Measurements from ENCODE around the gene RAB39A. TPM values are rescaled to one million over a fixed set of nuclear protein-coding genes. Genes with fewer than 3 reads are reported as not detected.
"Not testable (repeated sequence)": the region's sequence is repeated elsewhere in the genome, so short reads cannot be mapped to it uniquely, and the experiment has no call there.

Gene RAB39A
- total RNA-seq, 2 experiments from 2014 or later: not detected

- ChIA-PET POLR2A (interaction anchor here (0.7 kb wide), 1 partner anchor 78 kb away, joined by 3 read pairs; no protein-coding TSS in a partner anchor), CTCF (no interaction called here)
- Mint-ChIP-seq H3K27me3 (peaks cover 46% of the 10 kb centered on the region), H3K27ac (no peak overlapping the region), H3K36me3 (ENCODE audit: low read depth) (no peaks in the 10 kb centered on the region), H3K4me1 (ENCODE audit: low read depth) (peaks cover 10% of the 10 kb centered on the region), H3K9me3 (no peaks in the 10 kb centered on the region), H3K4me3 (peak overlapping the region; percentile 60)
- intact Hi-C loops (cut with micrococcal nuclease): no loop called here
- no peak for DNase-seq
- ATAC-seq: no peak
- TF ChIP-seq, protein P1, sequence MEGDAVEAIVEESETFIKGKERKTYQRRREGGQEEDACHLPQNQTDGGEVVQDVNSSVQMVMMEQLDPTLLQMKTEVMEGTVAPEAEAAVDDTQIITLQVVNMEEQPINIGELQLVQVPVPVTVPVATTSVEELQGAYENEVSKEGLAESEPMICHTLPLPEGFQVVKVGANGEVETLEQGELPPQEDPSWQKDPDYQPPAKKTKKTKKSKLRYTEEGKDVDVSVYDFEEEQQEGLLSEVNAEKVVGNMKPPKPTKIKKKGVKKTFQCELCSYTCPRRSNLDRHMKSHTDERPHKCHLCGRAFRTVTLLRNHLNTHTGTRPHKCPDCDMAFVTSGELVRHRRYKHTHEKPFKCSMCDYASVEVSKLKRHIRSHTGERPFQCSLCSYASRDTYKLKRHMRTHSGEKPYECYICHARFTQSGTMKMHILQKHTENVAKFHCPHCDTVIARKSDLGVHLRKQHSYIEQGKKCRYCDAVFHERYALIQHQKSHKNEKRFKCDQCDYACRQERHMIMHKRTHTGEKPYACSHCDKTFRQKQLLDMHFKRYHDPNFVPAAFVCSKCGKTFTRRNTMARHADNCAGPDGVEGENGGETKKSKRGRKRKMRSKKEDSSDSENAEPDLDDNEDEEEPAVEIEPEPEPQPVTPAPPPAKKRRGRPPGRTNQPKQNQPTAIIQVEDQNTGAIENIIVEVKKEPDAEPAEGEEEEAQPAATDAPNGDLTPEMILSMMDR (IDR thresholded peaks at IDR 0.05): no peak
Observed at GRCh38 chr11:107927559-107927958, 689 bp upstream of the RAB39A start.

DNA sequence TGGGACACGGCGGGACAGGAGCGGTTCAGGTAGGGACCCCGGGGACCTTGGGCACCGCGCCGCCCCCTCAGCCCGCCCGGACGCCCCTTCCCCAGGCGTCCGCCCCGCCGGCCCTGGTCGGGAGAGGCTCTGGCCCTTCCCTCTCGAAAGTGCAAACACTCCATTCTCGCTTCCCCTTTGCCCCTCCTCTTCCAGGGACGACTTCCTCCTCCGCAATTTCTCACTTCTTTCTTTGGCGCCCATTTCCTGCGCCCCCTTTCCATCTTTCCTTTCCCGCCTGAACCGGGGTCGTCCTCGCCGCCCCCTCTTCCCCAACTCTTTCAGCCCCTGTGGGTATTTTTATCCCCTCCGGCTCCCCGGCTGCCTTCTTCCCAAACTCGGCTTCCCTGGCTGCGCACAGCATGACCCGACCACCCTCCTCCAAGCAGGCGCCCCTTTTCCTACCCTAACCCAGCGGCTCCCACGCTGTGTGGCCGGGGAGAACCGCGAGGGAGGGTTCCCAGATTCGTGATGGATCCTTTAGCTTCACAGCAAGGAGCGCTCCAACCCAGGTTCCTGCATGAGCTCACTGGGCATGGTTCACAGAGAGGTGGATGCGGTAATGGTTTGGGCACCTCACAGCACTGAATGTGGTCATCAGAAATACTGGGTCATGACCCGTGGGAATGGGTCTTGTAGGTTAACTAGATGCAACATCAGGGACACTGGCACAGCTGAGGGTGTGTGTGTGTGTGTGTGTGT is 689 bp downstream of the RAB39A start:
- ATAC-seq (no peak), DNase-seq (peak; percentile 10)
- POLR2A ChIA-PET: no interaction called here
- intact Hi-C loops (cut with micrococcal nuclease): no loop called here
- Mint-ChIP-seq H3K4me1 (ENCODE audit: low read depth) (peaks cover 10% of the 10 kb centered on the region), H3K9me3 (no peaks in the 10 kb centered on the region), H3K27me3 (peaks cover 37% of the 10 kb centered on the region), H3K36me3 (ENCODE audit: low read depth) (no peaks in the 10 kb centered on the region), H3K4me3 (peak overlapping the region; percentile 52), H3K27ac (no peak overlapping the region)
- TF ChIP-seq, protein P1 (IDR thresholded peaks at IDR 0.05): no peak
- CTCF ChIA-PET: interaction anchor here (1.0 kb wide), 1 partner anchor 64 kb away, joined by 3 read pairs; no protein-coding TSS in a partner anchor

DNA sequence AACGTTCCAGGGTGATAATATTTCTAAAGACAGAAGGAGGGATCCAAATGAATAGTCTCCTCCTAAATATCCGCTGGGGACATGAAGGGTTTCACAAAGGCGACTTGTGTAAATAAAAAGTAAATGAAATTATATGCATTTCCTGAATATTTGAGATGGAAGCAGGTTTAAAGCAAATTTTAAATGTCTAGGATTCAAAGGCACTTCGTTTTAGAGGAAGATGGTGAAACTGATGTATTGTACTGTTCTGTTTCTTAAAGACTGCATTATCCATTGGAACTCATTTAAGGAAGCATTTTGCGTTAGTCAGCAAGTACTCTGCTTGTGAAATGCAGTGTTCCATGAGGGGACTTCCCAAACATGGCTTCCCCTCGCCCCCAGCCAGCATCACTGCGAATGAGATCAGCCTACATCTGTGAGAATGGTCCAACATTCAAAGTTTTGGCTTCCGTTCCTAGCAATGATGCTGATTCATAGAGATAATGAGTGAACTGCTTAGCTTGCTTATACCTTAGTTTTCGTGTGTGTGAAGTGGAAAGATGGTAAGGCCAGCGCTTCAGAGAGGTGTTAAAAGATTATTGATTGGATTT is 1.5 kb downstream of the RAB39A start:
- no peaks in the 10 kb centered on the region for H3K9me3 Mint-ChIP-seq
- TF ChIP-seq, protein P1 (IDR thresholded peaks at IDR 0.05): no peak
- DNase-seq: no peak
- H3K36me3 Mint-ChIP-seq (ENCODE audit: low read depth): no peaks in the 10 kb centered on the region
- H3K4me1 Mint-ChIP-seq (ENCODE audit: low read depth): peaks cover 10% of the 10 kb centered on the region
- peaks cover 33% of the 10 kb centered on the region for H3K27me3 Mint-ChIP-seq
- no peak overlapping the region for H3K27ac Mint-ChIP-seq
- ATAC-seq: no peak
- H3K4me3 Mint-ChIP-seq: no peak overlapping the region
- intact Hi-C loops (cut with micrococcal nuclease): no loop called here
- ChIA-PET CTCF (interaction anchor here (0.9 to 1.0 kb wide), 2 partner anchors 13 to 65 kb away, joined by 3 read pairs; no protein-coding TSS in a partner anchor), POLR2A (no interaction called here)

DNA sequence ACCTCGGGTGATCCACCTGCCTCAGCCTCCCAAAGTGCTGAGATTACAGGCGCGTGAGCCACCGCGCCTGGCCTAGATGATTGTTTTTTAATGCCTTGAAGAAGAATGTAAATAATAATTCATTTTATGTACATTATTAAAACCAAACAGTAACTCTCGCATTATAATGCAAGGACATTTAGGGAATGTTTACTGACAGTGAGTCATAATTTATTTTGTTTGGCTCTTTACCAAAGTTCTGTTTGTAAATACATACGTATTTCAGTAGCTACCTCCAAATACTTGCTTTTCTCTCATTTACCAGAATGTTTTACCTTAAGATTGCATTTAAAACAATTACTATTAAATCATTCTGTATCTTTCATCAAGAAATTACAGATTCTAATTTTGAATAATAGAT is 3.0 kb downstream of the RAB39A start:
- CTCF ChIA-PET: interaction anchor here (1.1 kb wide), 1 partner anchor 81 kb away, joined by 3 read pairs; no protein-coding TSS in a partner anchor
- peaks cover 10% of the 10 kb centered on the region for H3K4me1 Mint-ChIP-seq (ENCODE audit: low read depth)
- no peaks in the 10 kb centered on the region for H3K9me3 Mint-ChIP-seq
- POLR2A ChIA-PET: no interaction called here
- peaks cover 28% of the 10 kb centered on the region for H3K27me3 Mint-ChIP-seq
- DNase-seq (no peak), ATAC-seq (no peak)
- TF ChIP-seq, protein P1 (IDR thresholded peaks at IDR 0.05): no peak
- no peak overlapping the region for H3K27ac Mint-ChIP-seq
- no peak overlapping the region for H3K4me3 Mint-ChIP-seq
- no peaks in the 10 kb centered on the region for H3K36me3 Mint-ChIP-seq (ENCODE audit: low read depth)
- intact Hi-C loops (cut with micrococcal nuclease): no loop called here

- Mint-ChIP-seq H3K27ac (no peak overlapping the region), H3K27me3 (peaks cover 4% of the 10 kb centered on the region), H3K4me1 (ENCODE audit: low read depth) (no peaks in the 10 kb centered on the region), H3K9me3 (no peaks in the 10 kb centered on the region), H3K36me3 (ENCODE audit: low read depth) (no peaks in the 10 kb centered on the region), H3K4me3 (no peak overlapping the region)
- TF ChIP-seq, protein P1 (IDR thresholded peaks at IDR 0.05): no peak
- ChIA-PET CTCF (interaction anchor here (1.0 kb wide), 1 partner anchor 31 kb away, joined by 3 read pairs; no protein-coding TSS in a partner anchor), POLR2A (no interaction called here)
- intact Hi-C loops (cut with micrococcal nuclease): no loop called here
- ATAC-seq (no peak), DNase-seq (no peak)
Observed at GRCh38 chr11:107947904-107948303, 19.7 kb downstream of the RAB39A start.

GRCh38 chr11:107948328-107948727 is 20.1 kb downstream of the RAB39A start:
- H3K36me3 Mint-ChIP-seq (ENCODE audit: low read depth); H3K4me1 Mint-ChIP-seq (ENCODE audit: low read depth); H3K27ac Mint-ChIP-seq; ATAC-seq; H3K27me3 Mint-ChIP-seq; DNase-seq; H3K4me3 Mint-ChIP-seq; intact Hi-C loops (cut with micrococcal nuclease); H3K9me3 Mint-ChIP-seq; POLR2A ChIA-PET: not testable (repeated sequence)
- CTCF ChIA-PET: interaction anchor here (1.0 kb wide), 1 partner anchor 31 kb away, joined by 3 read pairs; no protein-coding TSS in a partner anchor
